HFFc6 (cell line): ENCODE results near the gene USP6NL. TPM values are rescaled to one million over a fixed set of nuclear protein-coding genes. Genes with fewer than 3 reads are reported as not detected.
A peak's percentile ranks its signal among the peaks of the same experiment; 100 is the strongest.

Experiments used
- DNase-seq: peaks from one replicate; pipeline ENCODE4 v3.0.0-alpha.2; 2018
- H3K27ac Mint-ChIP-seq: 2 replicates; pipeline ENCODE4 v1.8.0; 2020; ENCODE audit warnings: mild to moderate bottlenecking, mixed read lengths
- H3K27me3 Mint-ChIP-seq: 2 replicates; pipeline ENCODE4 v1.8.0; 2021; ENCODE audit warnings: mild to moderate bottlenecking, moderate library complexity, mixed read lengths; ENCODE audit not compliant: insufficient read depth
- H3K36me3 Mint-ChIP-seq: 2 replicates; pipeline ENCODE4 v1.8.0; 2021; ENCODE audit warnings: low read depth, mixed read lengths
- H3K4me1 Mint-ChIP-seq: 2 replicates; pipeline ENCODE4 v1.8.0; 2020; ENCODE audit warnings: low read depth, mixed read lengths
- H3K4me3 Mint-ChIP-seq: 2 replicates; pipeline ENCODE4 v1.8.0; 2020; ENCODE audit warnings: mild to moderate bottlenecking, moderate library complexity, mixed read lengths
- H3K9me3 Mint-ChIP-seq: 2 replicates; pipeline ENCODE4 v1.8.0; 2020; ENCODE audit warnings: mild to moderate bottlenecking, mixed read lengths
- CTCF ChIP-seq: fragments of 200-600 bp; sonication (generic); IDR thresholded peaks from 2 replicates; pipeline ENCODE4 v1.5.0; 2021; ENCODE audit warnings: antibody characterized with exemption, mild to moderate bottlenecking
- total RNA-seq, 6 experiments: library from RNA; stranded (reverse); fragmentation: NEBNext Ultra II Directional; extraction: Animal tissue kit (Norgen Biotek cat#: 25700); gene quantifications; 2 replicates in 1 of 6; 3 replicates in 5 of 6; pipeline ENCODE4 v1.2.3, GENCODE V29; 2021

USP6NL gene
- total RNA-seq, 6 experiments from 2014 or later, result 9.8 to 13.3 (median 11.8) TPM

GRCh38 chr10:11551104-11551503 is 60.3 kb downstream of the USP6NL start:
- Mint-ChIP-seq H3K4me1 (peaks cover 60% of the 10 kb centered on the region), H3K27me3 (no peaks in the 10 kb centered on the region; the same call in 1 of the 2 replicates), H3K9me3 (peaks cover 7% of the 10 kb centered on the region), H3K36me3 (peaks cover 16% of the 10 kb centered on the region), H3K27ac (peak overlapping the region; percentile 78), H3K4me3 (peak overlapping the region; percentile 85; the same call in 1 of the 2 replicates)
- no peak for TF ChIP-seq CTCF
- no peak for DNase-seq

GRCh38 chr10:11548768-11549099 is 62.7 kb downstream of the USP6NL start:
- H3K4me1 Mint-ChIP-seq, result peaks cover 57% of the 10 kb centered on the region
- H3K4me3 Mint-ChIP-seq, result no peak overlapping the region
- H3K9me3 Mint-ChIP-seq, result no peaks in the 10 kb centered on the region
- no peak for TF ChIP-seq CTCF
- H3K27ac Mint-ChIP-seq, result no peak overlapping the region
- no peak for DNase-seq
- H3K27me3 Mint-ChIP-seq, result no peaks in the 10 kb centered on the region; the same call in 1 of the 2 replicates
- H3K36me3 Mint-ChIP-seq, result no peaks in the 10 kb centered on the region

GRCh38 chr10:11548065-11548767 is 63.2 kb downstream of the USP6NL start:
- H3K36me3 Mint-ChIP-seq, result no peaks in the 10 kb centered on the region

GRCh38 chr10:11546581-11546980 is 64.9 kb downstream of the USP6NL start:
- Mint-ChIP-seq H3K27me3 (no peaks in the 10 kb centered on the region; the same call in 1 of the 2 replicates), H3K4me1 (peaks cover 36% of the 10 kb centered on the region), H3K4me3 (peak overlapping the region; percentile 84), H3K27ac (peak overlapping the region; percentile 88), H3K36me3 (no peaks in the 10 kb centered on the region), H3K9me3 (no peaks in the 10 kb centered on the region)
- peak; percentile 40 for DNase-seq
- TF ChIP-seq CTCF, result no peak

More at GRCh38 chr10:11548065-11548767, 63.2 kb downstream of the USP6NL start:
- no peaks in the 10 kb centered on the region for H3K9me3 Mint-ChIP-seq
- TF ChIP-seq CTCF, result no peak
- H3K4me3 Mint-ChIP-seq, result no peak overlapping the region
- peaks cover 52% of the 10 kb centered on the region for H3K4me1 Mint-ChIP-seq
- no peaks in the 10 kb centered on the region; the same call in 1 of the 2 replicates for H3K27me3 Mint-ChIP-seq
- H3K27ac Mint-ChIP-seq, result no peak overlapping the region
- no peak for DNase-seq

- DNase-seq, result no peak
- H3K36me3 Mint-ChIP-seq, result no peaks in the 10 kb centered on the region
Observed at GRCh38 chr10:11541296-11541695, 70.2 kb downstream of the USP6NL start.

More at GRCh38 chr10:11541296-11541695, 70.2 kb downstream of the USP6NL start:
- Mint-ChIP-seq H3K27ac (no peak overlapping the region), H3K27me3 (no peaks in the 10 kb centered on the region; the same call in 1 of the 2 replicates), H3K9me3 (no peaks in the 10 kb centered on the region), H3K4me3 (no peak overlapping the region), H3K4me1 (peaks cover 24% of the 10 kb centered on the region)
- no peak for TF ChIP-seq CTCF
